Suppressor macrophage treated with lipopolysaccharide for 4 hours (primary cell): ENCODE data around the gene MAGEA9B.
"Not testable (repeated sequence)": the region's sequence is repeated elsewhere in the genome, so short reads cannot be mapped to it uniquely, and the experiment has no call there.

ENCODE experiments used
- DNase-seq: peaks from one replicate; pipeline ENCODE4 v3.0.0-alpha.2; 2020

MAGEA9B gene

GRCh38 chrX:149570668-149571067, 16.6 kb downstream of the MAGEA9B start:
- peak; percentile 1 for DNase-seq

DNA sequence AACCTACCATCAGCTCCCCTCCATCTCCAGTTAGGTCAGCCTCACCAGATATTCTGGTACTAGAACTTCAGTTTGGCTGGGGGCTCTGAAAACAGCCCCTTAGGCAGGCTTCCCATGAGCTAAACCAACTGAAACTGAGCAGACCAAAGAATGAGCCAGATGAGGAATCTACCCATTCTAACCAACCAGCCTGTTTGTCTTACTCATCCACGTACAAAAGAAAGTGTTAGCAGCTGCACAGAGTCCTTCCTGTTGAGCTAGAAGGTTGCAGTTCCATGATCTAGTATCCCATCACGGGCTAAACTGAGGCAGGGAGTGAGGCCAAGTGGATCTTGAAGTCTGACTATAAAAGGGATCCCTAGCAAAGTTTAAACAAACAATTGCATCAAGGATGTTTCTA, 17.5 kb downstream of the MAGEA9B start:
- no peak for DNase-seq

DNA sequence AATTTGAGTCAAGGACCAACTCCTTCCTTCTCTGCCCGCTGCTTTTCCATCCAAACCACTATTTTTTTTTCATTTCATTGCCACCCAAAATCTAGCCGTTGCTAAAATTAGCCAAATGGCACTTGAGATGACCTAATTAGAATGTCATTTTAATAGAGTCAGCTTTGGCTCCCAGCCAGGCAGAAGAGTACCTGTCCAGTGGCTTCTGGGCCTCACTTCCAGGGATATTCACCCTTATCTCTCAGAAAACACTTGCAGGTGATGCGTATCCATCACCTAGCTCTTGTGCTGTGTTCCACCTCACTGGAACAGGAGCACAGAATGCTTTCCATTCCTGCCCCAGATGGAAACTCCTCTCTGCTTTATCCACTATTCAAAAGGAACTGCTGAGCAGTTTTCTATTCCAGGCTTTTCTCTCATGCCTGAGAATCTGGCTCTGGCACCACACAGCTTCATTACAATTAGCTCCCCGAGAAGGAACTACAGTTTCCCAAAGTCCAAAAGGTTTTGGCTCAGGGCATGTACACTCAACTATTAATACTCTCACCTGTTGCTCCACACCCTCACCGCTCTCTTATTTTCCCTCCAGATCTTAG, 18.5 kb downstream of the MAGEA9B start:
- no peak for DNase-seq

DNA sequence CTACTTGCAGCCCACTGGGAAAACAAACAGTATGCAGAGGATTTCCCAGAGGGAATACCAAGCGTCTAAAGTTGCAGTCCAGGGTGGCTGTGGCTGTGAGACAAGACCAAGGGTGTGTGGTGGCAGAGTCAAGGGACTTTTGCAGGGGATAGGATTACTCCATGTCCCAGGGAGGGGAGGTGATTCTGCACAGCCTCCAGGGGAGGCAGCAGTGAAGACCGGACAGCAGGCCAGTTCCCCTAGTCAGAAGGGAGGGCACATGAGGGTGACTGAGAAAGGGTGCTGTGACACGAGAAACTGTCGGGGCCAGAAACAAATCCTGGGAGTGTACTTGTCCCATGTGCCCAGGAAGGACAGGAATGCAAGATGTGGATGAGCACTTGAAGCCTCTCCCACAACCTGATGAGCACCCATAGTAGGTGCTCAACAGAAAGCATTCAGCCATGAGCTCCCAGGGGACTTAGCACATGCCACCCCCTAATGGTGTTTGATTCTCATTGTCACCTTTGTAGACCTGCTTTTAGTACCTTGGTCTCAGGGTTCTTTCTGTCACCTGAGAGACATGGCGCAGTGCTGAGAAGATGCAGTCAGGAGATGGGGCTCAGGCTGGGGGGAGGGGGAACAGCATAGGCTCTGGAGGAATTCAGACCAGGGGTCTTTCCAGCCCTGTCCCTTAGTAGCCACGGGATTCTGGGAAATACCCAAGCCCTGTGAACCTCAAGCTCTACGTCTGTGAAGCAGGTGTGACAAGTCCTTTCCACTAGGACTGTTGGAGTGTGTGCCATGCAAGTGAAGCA, 19.4 kb downstream of the MAGEA9B start:
- no peak for DNase-seq

DNA sequence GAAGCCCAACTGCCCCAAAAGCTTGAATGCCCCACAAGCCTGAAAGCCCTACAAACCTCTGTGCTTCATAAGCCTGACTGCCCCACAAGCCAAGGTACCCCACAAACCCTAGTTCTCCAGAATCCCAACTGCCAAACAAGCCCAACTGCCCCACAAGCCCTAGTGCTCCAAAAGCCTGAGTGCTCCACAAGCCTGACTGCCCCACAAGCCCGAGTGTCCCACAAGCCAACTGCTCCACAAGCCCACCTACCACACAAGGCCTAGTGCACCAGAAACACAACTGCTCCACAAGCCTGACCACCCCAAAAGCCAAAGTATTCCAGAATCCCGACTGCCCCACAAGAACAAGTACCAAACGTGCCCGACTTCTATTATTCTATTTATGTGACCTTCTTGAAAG, 23.9 kb downstream of the MAGEA9B start:
- DNase-seq: no peak

DNA sequence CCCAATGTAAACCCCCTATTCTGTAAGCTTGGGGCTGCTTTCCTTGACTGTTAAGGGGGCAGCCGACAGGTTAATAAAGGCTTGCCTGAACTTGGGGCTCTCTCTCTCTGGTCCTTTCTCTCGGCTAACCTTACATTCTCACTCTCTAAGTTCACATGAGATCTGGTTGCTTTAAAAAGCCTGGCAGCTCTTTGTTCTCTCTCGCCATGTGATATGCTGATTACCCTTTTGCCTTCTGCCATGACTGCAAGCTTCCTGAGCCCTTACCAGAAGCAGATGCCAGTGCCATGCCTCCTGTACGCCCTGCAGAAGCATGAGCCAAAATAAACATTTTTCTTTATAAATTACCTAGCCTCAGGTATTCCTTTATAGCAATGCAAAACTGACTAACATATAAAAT, 32.0 kb downstream of the MAGEA9B start:
- DNase-seq: not testable (repeated sequence)

- DNase-seq: not testable (repeated sequence)
These were observed 35.4 kb downstream of the MAGEA9B start for GRCh38 chrX:149551939-149552248.

DNA sequence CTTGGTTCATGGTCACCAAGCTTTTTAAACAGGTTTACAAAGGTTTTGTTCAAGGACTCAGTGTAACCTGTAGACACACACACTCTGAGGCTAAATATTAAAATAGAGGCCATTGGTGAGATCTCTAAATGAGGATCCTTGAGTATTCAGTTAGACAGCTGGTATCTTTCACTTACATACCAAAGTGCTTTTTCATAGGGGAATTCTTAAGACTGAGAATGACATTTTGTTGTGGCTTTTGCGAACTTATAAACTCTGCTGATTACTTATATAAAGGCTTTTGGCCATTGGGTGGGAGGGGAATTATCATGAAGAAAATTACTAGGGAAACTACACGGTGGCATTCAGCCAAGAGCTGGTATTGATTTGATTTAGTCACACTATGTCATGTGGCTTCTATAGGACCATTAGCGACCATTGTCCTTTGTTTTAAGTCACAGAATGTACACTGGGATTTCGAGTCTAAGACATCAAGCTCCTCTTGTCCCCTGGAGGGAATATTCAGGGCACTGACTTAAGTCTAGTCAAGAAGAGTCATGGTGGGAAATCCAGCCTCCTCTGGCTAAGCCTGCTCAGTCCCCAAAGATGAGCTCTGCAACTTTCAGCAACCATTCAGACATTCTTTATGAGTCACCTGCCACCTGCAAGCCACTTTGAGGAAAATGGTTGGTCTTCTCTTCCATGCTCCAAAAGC, 35.9 kb downstream of the MAGEA9B start:
- DNase-seq: not testable (repeated sequence)

DNA sequence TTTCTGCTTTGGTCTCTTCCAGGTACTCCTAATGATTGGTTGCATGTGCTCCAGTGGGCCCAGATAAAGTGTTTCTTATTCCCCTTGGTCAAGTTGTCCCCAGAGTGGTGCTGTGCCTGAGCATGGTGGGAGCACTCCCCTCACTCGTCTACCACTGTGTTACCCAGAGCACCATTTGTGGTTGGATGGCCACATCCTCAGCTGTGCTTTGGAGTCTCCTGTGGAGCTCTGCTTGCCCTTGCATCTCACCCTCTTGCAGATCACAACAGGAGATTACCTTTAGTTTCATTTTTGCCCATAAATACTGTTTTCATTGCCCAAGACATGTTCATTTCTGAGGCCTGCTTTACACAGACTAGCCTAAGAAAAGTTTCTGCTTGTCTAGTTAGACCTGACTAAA, 36.8 kb downstream of the MAGEA9B start:
- DNase-seq: not testable (repeated sequence)

- not testable (repeated sequence) for DNase-seq
These were observed 37.6 kb downstream of the MAGEA9B start, which contains the start of gene HSFX3 for GRCh38 chrX:149549701-149550100. HSFX3 (minus strand) TSS chrX:149549924; CDS start chrX:149549852, 72 bp downstream.

DNA sequence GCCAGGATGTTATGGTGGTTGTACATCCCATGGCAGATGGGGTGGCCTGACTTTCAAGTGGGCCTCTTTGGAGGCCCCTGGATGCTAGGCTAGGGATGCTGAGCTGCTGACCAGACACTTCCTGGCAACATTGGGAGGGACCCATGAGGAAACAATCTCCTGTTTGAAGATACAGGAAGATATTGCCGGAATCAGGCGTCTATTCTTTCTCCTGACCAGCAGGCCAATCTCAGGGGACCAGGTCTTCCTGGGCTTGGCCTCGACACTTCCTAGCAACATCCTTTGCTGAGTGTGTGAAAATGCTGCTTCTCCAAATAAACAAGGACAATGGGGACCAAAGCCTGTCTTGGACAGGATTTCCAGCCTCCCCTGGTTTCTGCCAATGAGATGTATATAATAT, 39.5 kb downstream of the MAGEA9B start:
- not testable (repeated sequence) for DNase-seq

GRCh38 chrX:149546962-149547361, 40.3 kb downstream of the MAGEA9B start:
- not testable (repeated sequence) for DNase-seq

DNA sequence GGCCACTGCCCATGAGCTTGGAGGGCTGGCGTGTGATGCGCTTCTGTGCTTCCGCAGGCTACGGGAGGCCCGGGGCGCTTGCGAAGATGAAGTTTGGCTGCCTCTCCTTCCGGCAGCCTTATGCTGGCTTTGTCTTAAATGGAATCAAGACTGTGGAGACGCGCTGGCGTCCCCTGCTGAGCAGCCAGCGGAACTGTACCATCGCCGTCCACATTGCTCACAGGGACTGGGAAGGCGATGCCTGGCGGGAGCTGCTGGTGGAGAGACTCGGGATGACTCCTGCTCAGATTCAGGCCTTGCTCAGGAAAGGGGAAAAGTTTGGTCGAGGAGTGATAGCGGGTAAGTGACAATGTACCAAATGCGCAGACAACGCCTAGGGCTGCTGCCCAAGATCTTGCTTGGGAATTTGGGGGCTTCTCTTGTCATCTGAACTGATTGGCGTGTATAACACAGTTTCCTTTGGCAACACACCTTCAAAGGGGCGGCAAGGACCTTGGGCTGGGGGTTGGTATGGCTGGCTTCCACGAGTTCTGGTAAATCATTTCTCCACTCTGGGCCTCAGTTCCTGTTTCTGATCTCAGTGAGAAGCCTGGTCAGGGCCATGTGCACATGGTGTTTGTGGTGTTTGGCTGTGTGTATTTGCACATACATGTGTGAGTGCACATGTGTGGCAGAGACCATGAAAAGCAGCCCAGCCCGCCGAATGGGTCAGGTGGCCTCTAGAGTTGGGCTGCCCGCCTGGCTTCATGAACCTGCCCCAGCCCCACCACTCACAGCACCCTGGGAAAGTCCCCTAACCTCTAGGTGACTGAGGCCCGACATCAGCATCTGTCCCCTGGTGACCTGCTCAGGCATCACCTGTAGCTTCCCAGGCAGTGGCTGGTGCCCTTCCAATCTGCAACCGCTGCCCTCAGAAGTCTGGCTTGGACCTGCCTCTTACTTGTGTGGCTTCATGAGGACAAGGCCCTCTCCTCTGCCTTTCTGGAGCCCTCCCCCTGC, 41.4 kb downstream of the MAGEA9B start:
- DNase-seq: not testable (repeated sequence)

GRCh38 chrX:149541521-149542047, 45.7 kb downstream of the MAGEA9B start:
- DNase-seq: no peak

DNA sequence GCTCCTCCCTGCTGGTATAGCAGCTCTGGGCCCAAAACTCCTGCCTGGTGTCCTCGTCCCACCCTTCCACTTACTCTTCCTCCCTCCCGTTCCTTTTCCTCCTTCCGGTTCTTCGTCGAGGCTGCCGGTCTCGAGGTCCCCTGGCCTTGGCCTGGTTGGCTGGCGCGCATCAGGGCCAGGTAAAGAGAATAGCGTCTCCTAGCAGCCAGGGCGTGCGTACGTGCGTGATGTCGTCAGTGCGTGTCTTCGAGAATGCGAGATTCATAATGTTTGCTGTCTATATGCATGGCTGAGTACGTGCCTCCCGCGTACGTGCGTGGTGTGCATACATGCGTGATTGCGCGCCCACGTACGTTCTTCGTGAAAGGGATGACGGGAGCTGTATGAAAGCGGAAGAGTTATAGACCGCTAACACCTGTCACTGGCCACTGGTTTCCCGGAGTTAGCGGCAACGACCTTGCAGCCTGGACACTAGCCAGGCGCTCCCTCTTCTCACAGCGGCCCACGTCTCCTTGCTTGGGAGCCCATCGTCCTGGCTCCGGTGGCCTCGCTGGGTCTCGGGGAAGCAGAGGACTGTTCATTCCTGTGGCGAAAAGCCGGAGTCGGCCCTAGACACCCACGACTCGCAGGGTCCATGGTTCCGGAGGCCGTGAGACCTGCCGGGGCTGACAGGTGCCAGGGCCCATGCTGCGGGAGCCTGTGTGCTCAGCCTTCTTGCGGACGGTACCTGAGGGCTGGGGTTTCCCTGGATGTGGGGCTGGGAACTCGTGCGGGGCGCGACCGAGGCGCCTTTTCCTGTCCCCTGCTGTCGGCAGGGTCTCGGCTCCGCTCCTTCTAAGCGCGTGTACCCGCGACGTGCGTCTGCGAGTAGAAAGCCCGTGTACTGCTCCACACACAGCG, 46.4 kb downstream of the MAGEA9B start, which contains the start of gene EOLA1:
Gene EOLA1 (plus strand): TSS at position 392 of the 900 bp plus-strand sequence. CDS start 4,619 bp downstream, outside the sequence.
- DNase-seq: peak; percentile 94

DNA sequence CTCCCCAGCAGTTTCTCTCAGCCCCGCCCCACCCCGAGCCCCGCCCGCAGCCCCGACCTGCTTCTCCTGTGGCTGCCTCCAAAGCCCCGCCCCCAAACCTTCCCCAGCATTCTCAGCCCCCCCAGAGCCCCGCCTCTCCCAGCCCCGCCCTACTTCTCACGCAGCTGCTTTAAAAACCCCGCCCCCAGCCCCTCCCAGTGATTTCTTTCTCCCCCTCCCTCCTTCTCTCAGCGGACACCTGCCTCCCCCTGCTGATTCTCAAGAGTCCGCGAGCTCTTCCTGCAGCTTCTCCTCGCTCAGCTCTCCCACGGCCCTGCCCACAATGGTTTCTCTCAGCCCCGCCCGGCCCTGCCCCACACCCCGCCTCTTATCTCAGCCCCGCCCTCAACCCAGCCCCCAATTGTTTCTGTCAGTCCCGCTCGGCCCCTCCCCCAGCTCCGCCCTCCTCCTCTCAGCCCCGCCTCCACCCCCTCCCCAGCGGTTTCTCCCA, 47.1 kb downstream of the MAGEA9B start:
- peak; percentile 93 for DNase-seq

GRCh38 chrX:149539283-149540130, 47.8 kb downstream of the MAGEA9B start:
- peak; percentile 81 for DNase-seq

DNA sequence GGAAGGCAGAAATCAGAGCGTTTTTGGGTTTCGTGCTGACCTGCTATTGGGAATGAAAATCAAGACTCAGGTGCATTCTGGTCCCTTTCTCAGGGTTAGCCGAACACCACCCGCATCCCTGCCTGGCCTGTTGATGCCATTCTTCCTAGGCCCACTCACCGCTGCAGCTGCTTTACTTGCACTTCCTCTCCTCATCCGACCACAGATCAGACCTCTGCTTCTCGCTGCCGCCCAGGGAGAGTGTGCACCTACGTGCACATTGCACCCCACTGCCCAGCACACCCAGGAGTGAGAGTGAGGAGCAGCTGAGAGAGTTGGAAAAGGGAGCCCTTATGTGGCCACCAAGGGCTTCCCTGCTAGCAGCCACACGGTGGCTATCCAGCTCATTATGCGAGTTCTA, 49.8 kb downstream of the MAGEA9B start:
- DNase-seq: not testable (repeated sequence)

GRCh38 chrX:149534926-149535602, 52.2 kb downstream of the MAGEA9B start:
- DNase-seq: not testable (repeated sequence)
